ENCODE results near the gene EIF3F. TPM values are rescaled to one million over a fixed set of nuclear protein-coding genes. Genes with fewer than 3 reads are reported as not detected.
A peak's percentile ranks its signal among the peaks of the same experiment; 100 is the strongest.

EIF3F gene, protein sequence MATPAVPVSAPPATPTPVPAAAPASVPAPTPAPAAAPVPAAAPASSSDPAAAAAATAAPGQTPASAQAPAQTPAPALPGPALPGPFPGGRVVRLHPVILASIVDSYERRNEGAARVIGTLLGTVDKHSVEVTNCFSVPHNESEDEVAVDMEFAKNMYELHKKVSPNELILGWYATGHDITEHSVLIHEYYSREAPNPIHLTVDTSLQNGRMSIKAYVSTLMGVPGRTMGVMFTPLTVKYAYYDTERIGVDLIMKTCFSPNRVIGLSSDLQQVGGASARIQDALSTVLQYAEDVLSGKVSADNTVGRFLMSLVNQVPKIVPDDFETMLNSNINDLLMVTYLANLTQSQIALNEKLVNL
- 256 and 324 TPM in 2 replicates for total RNA-seq (ENCODE audit: low replicate concordance)
- long read RNA-seq, transcript EIF3F-201 (8 exons, 1,254 nt): major isoform, 508 of 519 reads
- long read RNA-seq, partial matches to known transcripts: 0 of 519 reads
- long read RNA-seq, other reads (novel, unspliced or antisense): 9 of 519 reads

- no peaks in the 10 kb centered on the region for H3K36me3 Mint-ChIP-seq
- H3K4me1 Mint-ChIP-seq (ENCODE audit: unreplicated experiment): peaks cover 12% of the 10 kb centered on the region
- peak within 1 kb of the TSS; percentile 78 for H3K27ac Mint-ChIP-seq
- TF ChIP-seq, protein P1, sequence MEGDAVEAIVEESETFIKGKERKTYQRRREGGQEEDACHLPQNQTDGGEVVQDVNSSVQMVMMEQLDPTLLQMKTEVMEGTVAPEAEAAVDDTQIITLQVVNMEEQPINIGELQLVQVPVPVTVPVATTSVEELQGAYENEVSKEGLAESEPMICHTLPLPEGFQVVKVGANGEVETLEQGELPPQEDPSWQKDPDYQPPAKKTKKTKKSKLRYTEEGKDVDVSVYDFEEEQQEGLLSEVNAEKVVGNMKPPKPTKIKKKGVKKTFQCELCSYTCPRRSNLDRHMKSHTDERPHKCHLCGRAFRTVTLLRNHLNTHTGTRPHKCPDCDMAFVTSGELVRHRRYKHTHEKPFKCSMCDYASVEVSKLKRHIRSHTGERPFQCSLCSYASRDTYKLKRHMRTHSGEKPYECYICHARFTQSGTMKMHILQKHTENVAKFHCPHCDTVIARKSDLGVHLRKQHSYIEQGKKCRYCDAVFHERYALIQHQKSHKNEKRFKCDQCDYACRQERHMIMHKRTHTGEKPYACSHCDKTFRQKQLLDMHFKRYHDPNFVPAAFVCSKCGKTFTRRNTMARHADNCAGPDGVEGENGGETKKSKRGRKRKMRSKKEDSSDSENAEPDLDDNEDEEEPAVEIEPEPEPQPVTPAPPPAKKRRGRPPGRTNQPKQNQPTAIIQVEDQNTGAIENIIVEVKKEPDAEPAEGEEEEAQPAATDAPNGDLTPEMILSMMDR (conservative IDR thresholded peaks at IDR 0.05): peak; percentile 96
- DNase-seq (ENCODE audit: extremely low spot score, unreplicated experiment): peak; percentile 89
- H3K9me3 Mint-ChIP-seq: no peaks in the 10 kb centered on the region
- peaks cover 7% of the 10 kb centered on the region for H3K27me3 Mint-ChIP-seq
- H3K4me3 Mint-ChIP-seq: peak within 1 kb of the TSS; percentile 95
Observed at GRCh38 chr11:7986768-7987559, at the start of gene EIF3F. TSS of gene EIF3F (plus strand) at chr11:7987337. CDS start at chr11:7987353, 16 bp downstream.

DNA sequence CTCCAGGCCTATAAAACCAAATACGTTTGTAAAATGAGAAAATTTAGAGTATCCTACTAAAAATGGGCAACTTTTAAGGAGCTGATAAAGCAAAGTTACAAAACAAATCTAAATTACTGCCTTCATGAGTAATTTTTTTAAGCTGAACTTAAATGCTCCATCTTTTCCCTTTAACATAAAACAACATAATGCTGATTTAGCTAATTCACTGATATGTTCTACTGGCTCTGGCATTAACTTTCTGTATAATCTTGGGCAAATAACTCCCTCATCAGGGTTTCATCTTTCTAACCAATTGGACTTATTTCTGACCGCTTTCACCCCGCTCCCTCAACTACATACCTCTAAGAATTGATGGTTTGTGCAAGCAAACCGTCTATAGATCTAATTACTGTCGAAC is 46.0 kb upstream of the EIF3F start:
- no peaks in the 10 kb centered on the region for H3K4me1 Mint-ChIP-seq (ENCODE audit: unreplicated experiment)
- no peak overlapping the region for H3K4me3 Mint-ChIP-seq
- no peak overlapping the region for H3K27ac Mint-ChIP-seq
- DNase-seq (ENCODE audit: extremely low spot score, unreplicated experiment): no peak
- TF ChIP-seq, protein P1 (conservative IDR thresholded peaks at IDR 0.05): no peak
- H3K36me3 Mint-ChIP-seq: no peaks in the 10 kb centered on the region
- H3K27me3 Mint-ChIP-seq: peaks cover 5% of the 10 kb centered on the region
- H3K9me3 Mint-ChIP-seq: peaks cover 9% of the 10 kb centered on the region

DNA sequence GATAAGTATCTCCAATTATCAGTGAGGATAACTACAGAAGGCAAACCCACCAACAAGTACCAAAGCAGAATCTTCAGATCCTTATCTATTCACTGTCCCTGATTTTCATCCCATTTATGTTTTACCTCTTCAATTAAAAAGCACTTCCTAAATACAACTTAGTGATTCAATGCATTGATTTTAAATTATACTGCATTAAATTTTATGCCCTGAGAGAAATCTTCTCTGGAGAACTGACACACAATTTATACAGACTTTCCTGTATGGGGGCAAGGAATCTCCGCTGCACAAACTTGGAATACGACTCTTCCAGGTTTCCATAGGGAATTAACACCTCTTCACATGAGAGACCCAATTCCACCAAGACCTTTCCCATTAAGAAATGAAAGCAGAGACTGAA is 45.5 kb upstream of the EIF3F start, which contains the start of gene OR10A3:
TSS of gene OR10A3 (minus strand) at position 101 of the 400 bp plus-strand sequence. CDS start 2,188 bp downstream, outside the sequence.
- no peaks in the 10 kb centered on the region for H3K36me3 Mint-ChIP-seq
- peaks cover 5% of the 10 kb centered on the region for H3K27me3 Mint-ChIP-seq
- TF ChIP-seq, protein P1 (conservative IDR thresholded peaks at IDR 0.05): no peak
- no peak for DNase-seq (ENCODE audit: extremely low spot score, unreplicated experiment)
- no peak within 1 kb of the TSS for H3K4me3 Mint-ChIP-seq
- no peak within 1 kb of the TSS for H3K27ac Mint-ChIP-seq
- peaks cover 9% of the 10 kb centered on the region for H3K9me3 Mint-ChIP-seq
- no peaks in the 10 kb centered on the region for H3K4me1 Mint-ChIP-seq (ENCODE audit: unreplicated experiment)

GRCh38 chr11:7944123-7944522 is 43.0 kb upstream of the EIF3F start:
- no peak for DNase-seq (ENCODE audit: extremely low spot score, unreplicated experiment)
- TF ChIP-seq, protein P1 (conservative IDR thresholded peaks at IDR 0.05): no peak
- H3K4me3 Mint-ChIP-seq: no peak overlapping the region
- peaks cover 8% of the 10 kb centered on the region for H3K27me3 Mint-ChIP-seq
- peaks cover 9% of the 10 kb centered on the region for H3K9me3 Mint-ChIP-seq
- H3K36me3 Mint-ChIP-seq: no peaks in the 10 kb centered on the region
- H3K27ac Mint-ChIP-seq: no peak overlapping the region
- no peaks in the 10 kb centered on the region for H3K4me1 Mint-ChIP-seq (ENCODE audit: unreplicated experiment)

DNA sequence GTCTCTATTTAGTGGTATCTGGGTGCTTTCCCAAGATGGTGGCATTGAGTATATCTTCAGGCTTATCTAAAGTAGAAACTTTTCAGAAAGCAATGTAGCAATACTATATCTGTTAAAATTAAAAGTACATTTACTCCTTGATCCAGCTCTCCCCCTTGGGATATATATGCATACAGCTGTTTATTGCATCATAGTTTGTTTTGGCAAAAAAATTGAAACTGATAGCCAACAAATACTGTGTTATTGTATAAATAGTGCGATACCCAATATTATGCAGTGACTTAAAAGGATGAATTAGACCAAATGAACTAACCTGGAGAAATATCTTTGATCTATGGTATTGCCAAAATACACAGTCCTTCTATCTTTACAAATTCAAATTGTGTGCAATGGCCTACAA is 37.2 kb upstream of the EIF3F start:
- no peak for DNase-seq (ENCODE audit: extremely low spot score, unreplicated experiment)
- H3K36me3 Mint-ChIP-seq: no peaks in the 10 kb centered on the region

More for the DNA sequence above, 37.2 kb upstream of the EIF3F start:
- Mint-ChIP-seq H3K4me3 (no peak overlapping the region), H3K27me3 (peaks cover 3% of the 10 kb centered on the region), H3K4me1 (ENCODE audit: unreplicated experiment) (no peaks in the 10 kb centered on the region), H3K27ac (no peak overlapping the region), H3K9me3 (no peaks in the 10 kb centered on the region)
- TF ChIP-seq, protein P1 (conservative IDR thresholded peaks at IDR 0.05): no peak
